Activated CD4-positive, alpha-beta T cell treated with anti-CD3 and anti-CD28 coated beads, Interleukin-2, Interleukin-4, amounts not matched to agents 100 ng/mL and 50 ng/mL, durations not matched to agents 16 hours and 8 hours (primary cell): ENCODE data around the gene RPS2.

Source experiments
- DNase-seq: peaks from one replicate; pipeline ENCODE4 v3.0.0-alpha.2; 2020; ENCODE audit warnings: low spot score

The RPS2 gene

GRCh38 chr16:1981398-1981836, 16.8 kb upstream of the RPS2 start, which contains the start of gene NOXO1:
TSS of gene NOXO1 (minus strand) at chr16:1981469. CDS start at chr16:1981179, 290 bp downstream.
- DNase-seq = no peak

GRCh38 chr16:1980770-1981087, 16.1 kb upstream of the RPS2 start:
- DNase-seq = no peak

- no peak for DNase-seq
These were observed 15.6 kb upstream of the RPS2 start for GRCh38 chr16:1980030-1980769.

GRCh38 chr16:1979271-1980029, 14.8 kb upstream of the RPS2 start:
- DNase-seq = no peak

GRCh38 chr16:1978476-1979120, 14.0 kb upstream of the RPS2 start:
- DNase-seq = no peak

- no peak for DNase-seq
These were observed 13.2 kb upstream of the RPS2 start for GRCh38 chr16:1977875-1978268.

GRCh38 chr16:1976951-1977874, 12.6 kb upstream of the RPS2 start:
- DNase-seq = no peak

- DNase-seq = no peak
These were observed 11.5 kb upstream of the RPS2 start for GRCh38 chr16:1976216-1976520.

- DNase-seq = no peak
These were observed 11.0 kb upstream of the RPS2 start for GRCh38 chr16:1975432-1976215.

- DNase-seq = no peak
These were observed 9.8 kb upstream of the RPS2 start for GRCh38 chr16:1974157-1975070.

- DNase-seq = no peak
These were observed 9.0 kb upstream of the RPS2 start for GRCh38 chr16:1973461-1974156.

GRCh38 chr16:1972490-1972877, 7.9 kb upstream of the RPS2 start:
- no peak for DNase-seq

GRCh38 chr16:1971796-1972489, 7.3 kb upstream of the RPS2 start, which contains the start of gene TBL3:
TSS of gene TBL3 (plus strand) at chr16:1972053. CDS start at chr16:1972165, 112 bp downstream.
- peak; percentile 97 for DNase-seq

GRCh38 chr16:1968146-1968953, 3.7 kb upstream of the RPS2 start:
- DNase-seq = no peak

- no peak for DNase-seq
These were observed 1.8 kb upstream of the RPS2 start, which contains the start of gene RNF151 for GRCh38 chr16:1966460-1966859. TSS of gene RNF151 (plus strand) at chr16:1966856. CDS start at chr16:1966882, 26 bp downstream.

GRCh38 chr16:1965396-1966001, 873 bp upstream of the RPS2 start:
- no peak for DNase-seq

GRCh38 chr16:1963806-1964505, 670 bp downstream of the RPS2 start:
- peak; percentile 46 for DNase-seq
